Esophagus muscularis mucosa (tissue), 4 donors: ENCODE results near the gene GFOD1. TPM values are rescaled to one million over a fixed set of nuclear protein-coding genes. Genes with fewer than 3 reads are reported as not detected.

Source experiments
- DNase-seq: peaks from one replicate; pipeline ENCODE4 v3.0.0-alpha.2; 2017; ENCODE audit errors: extremely low spot score
- H3K27ac ChIP-seq, 4 donors: fragments of 200-600 bp; sonication (generic); replicated peaks in 1 of 4; 1 replicate in 3 of 4; 2 replicates in 1 of 4; pipeline ENCODE4 v1.5.1; 2016 to 2019; ENCODE audit warnings: mild to moderate bottlenecking in 1 of 4
- H3K27me3 ChIP-seq, 4 donors: fragments of 200-600 bp; sonication (generic); one replicate each; pipeline versions ENCODE4 v1.5.1 to v1.6.0; 2016 to 2019
- H3K36me3 ChIP-seq, 4 donors: fragments of 200-600 bp; sonication (generic); one replicate each; pipeline ENCODE4 v1.5.1; 2016 to 2019
- H3K4me1 ChIP-seq, 4 donors: fragments of 200-600 bp; sonication (generic); one replicate each; pipeline ENCODE4 v1.5.1; 2016 to 2019
- H3K4me3 ChIP-seq, 4 donors: fragments of 200-600 bp; sonication (generic); 1 replicate in 2 of 4; 2 replicates in 2 of 4; pipeline ENCODE4 v1.5.1; 2016 to 2019; ENCODE audit warnings: mild to moderate bottlenecking in 4 of 4, moderate library complexity in 1 of 4
- H3K9me3 ChIP-seq, 4 donors: fragments of 200-600 bp; sonication (generic); 1 replicate in 3 of 4; 2 replicates in 1 of 4; pipeline ENCODE4 v1.5.1; 2016 to 2019
- CTCF ChIP-seq, 3 experiments: fragments of 200-600 bp in 2 of 3; fragments of 450-650 bp in 1 of 3; sonication (generic) in 2 of 3; IDR thresholded peaks; one replicate each; pipeline ENCODE4 v1.5.1; 2017 to 2019; ENCODE audit warnings: antibody characterized with exemption in 3 of 3, mild to moderate bottlenecking in 2 of 3, moderate library complexity in 1 of 3
- EP300 ChIP-seq: sonication (generic); formaldehyde crosslinking; IDR thresholded peaks from one replicate; pipeline ENCODE4 v1.6.1; 2017; ENCODE audit warnings: antibody characterized with exemption
- POLR2A ChIP-seq: fragments of 450-650 bp; IDR thresholded peaks from one replicate; pipeline ENCODE4 v1.6.1; 2017; ENCODE audit warnings: antibody characterized with exemption, moderate library complexity, mild to moderate bottlenecking, low read depth
- POLR2AphosphoS5 ChIP-seq, 2 donors: sonication (generic); formaldehyde crosslinking; IDR thresholded peaks; one replicate each; pipeline ENCODE4 v1.6.1; 2017; ENCODE audit warnings: antibody characterized with exemption in 2 of 2
- WGBS: methylation state at CpG from one replicate; pipeline ENCODE4 v1.1.5; 2018; 5-methylcytosine and 5-hydroxymethylcytosine counted together
- intact Hi-C: fragments of 100-400 bp; cut with DNase I; formaldehyde crosslinking; loops from one replicate; pipeline ENCODE4 v1.15.1; 2023
- total RNA-seq, 4 donors: library from RNA; depleted of rRNA; stranded (reverse); fragments of >200 nt; gene quantifications; one replicate each; pipeline versions ENCODE4 v1.1.0 to v1.2.1, GENCODE V29; 2016

The GFOD1 gene
- total RNA-seq, 4 donors from 2014 or later = 21.7 to 34.5 (median 25.8) TPM

- intact Hi-C loops = no loop called here
- Histone ChIP-seq H3K27me3 (no peaks in the 10 kb centered on the region), H3K27ac (no peak overlapping the region), H3K9me3 (no peaks in the 10 kb centered on the region), H3K4me1 (peaks cover 13 to 47% (median 19%) of the 10 kb centered on the region in 4 donors), H3K36me3 (peaks cover 0 to 18% (median 3%) of the 10 kb centered on the region in 4 donors), H3K4me3 (no peak overlapping the region)
- no peak for TF ChIP-seq POLR2AphosphoS5 (IDR thresholded peaks at IDR 0.05)
- no peak for TF ChIP-seq CTCF (IDR thresholded peaks at IDR 0.05)
- TF ChIP-seq EP300 = no peak
- no peak for TF ChIP-seq POLR2A
- 71% methylated on average over 4 of the region's 4 CpGs for WGBS
- DNase-seq = no peak
These were observed 16.2 kb downstream of the GFOD1 start for GRCh38 chr6:13471184-13471583.

- Histone ChIP-seq H3K27ac (no peak overlapping the region), H3K4me1 (peaks cover 13 to 53% (median 22%) of the 10 kb centered on the region in 4 donors), H3K9me3 (no peaks in the 10 kb centered on the region), H3K36me3 (peaks cover 0 to 18% (median 3%) of the 10 kb centered on the region in 4 donors), H3K4me3 (no peak overlapping the region), H3K27me3 (no peaks in the 10 kb centered on the region)
- DNase-seq = no peak
- 73% methylated on average over 10 of the region's 10 CpGs for WGBS
- TF ChIP-seq POLR2AphosphoS5 (IDR thresholded peaks at IDR 0.05) = no peak
- intact Hi-C loops = no loop called here
These were observed 16.9 kb downstream of the GFOD1 start for GRCh38 chr6:13470238-13471140.

- TF ChIP-seq POLR2A (no peak), POLR2AphosphoS5 (IDR thresholded peaks at IDR 0.05) (no peak), CTCF (IDR thresholded peaks at IDR 0.05) (no peak), EP300 (no peak)
- H3K27me3 ChIP-seq = no peaks in the 10 kb centered on the region
- 91% methylated on average over 2 of the region's 2 CpGs for WGBS
- no peak for DNase-seq
- peaks cover 0 to 18% (median 3%) of the 10 kb centered on the region in 4 donors for H3K36me3 ChIP-seq
- H3K9me3 ChIP-seq = no peaks in the 10 kb centered on the region
- H3K27ac ChIP-seq = no peak overlapping the region
- intact Hi-C loops = no loop called here
- no peak overlapping the region for H3K4me3 ChIP-seq
- peaks cover 13 to 56% (median 23%) of the 10 kb centered on the region in 4 donors for H3K4me1 ChIP-seq
These were observed 17.7 kb downstream of the GFOD1 start for GRCh38 chr6:13469693-13470092.

GRCh38 chr6:13468839-13469238 lies 18.6 kb downstream of the GFOD1 start:
- Histone ChIP-seq H3K27me3 (no peaks in the 10 kb centered on the region), H3K4me3 (no peak overlapping the region), H3K4me1 (peaks cover 13 to 49% (median 20%) of the 10 kb centered on the region in 4 donors), H3K9me3 (no peaks in the 10 kb centered on the region), H3K27ac (no peak overlapping the region), H3K36me3 (peaks cover 0 to 18% (median 3%) of the 10 kb centered on the region in 4 donors)
- no peak for DNase-seq
- intact Hi-C loops = no loop called here
- WGBS = 91% methylated on average over 1 of the region's 1 CpG
- TF ChIP-seq EP300 (no peak), POLR2A (no peak)

- intact Hi-C loops = no loop called here
- H3K4me1 ChIP-seq = peaks cover 19 to 51% (median 26%) of the 10 kb centered on the region in 4 donors
- TF ChIP-seq CTCF (IDR thresholded peaks at IDR 0.05) (no peak), POLR2AphosphoS5 (IDR thresholded peaks at IDR 0.05) (no peak), POLR2A (no peak), EP300 (no peak)
These were observed 20.2 kb downstream of the GFOD1 start for GRCh38 chr6:13467216-13467600.

More at GRCh38 chr6:13467216-13467600, 20.2 kb downstream of the GFOD1 start:
- no peaks in the 10 kb centered on the region for H3K9me3 ChIP-seq
- no peak for DNase-seq
- peaks cover 0 to 29% (median 3%) of the 10 kb centered on the region in 4 donors for H3K36me3 ChIP-seq
- 78% methylated on average over 3 of the region's 3 CpGs for WGBS
- no peak overlapping the region for H3K27ac ChIP-seq
- no peaks in the 10 kb centered on the region for H3K27me3 ChIP-seq
- no peak overlapping the region for H3K4me3 ChIP-seq
